Ectodermal cell (in vitro differentiated cells): ENCODE data around the gene KRTAP4-11.
"Not testable (repeated sequence)": the region's sequence is repeated elsewhere in the genome, so short reads cannot be mapped to it uniquely, and the experiment has no call there.

Experiments
- H3K27ac ChIP-seq: 2 replicates; pipeline ENCODE4 v1.7.0; 2013; ENCODE audit warnings: mild to moderate bottlenecking, low read depth, low read length; ENCODE audit not compliant: insufficient read depth, poor library complexity, severe bottlenecking
- H3K27me3 ChIP-seq: 2 replicates; pipeline ENCODE4 v1.7.0; 2013; ENCODE audit warnings: mild to moderate bottlenecking, low read length; ENCODE audit not compliant: insufficient read depth, control insufficient read depth, poor library complexity, severe bottlenecking
- H3K36me3 ChIP-seq: one replicate; pipeline ENCODE4 v1.7.0; 2013; ENCODE audit warnings: low read length; ENCODE audit not compliant: control insufficient read depth, insufficient read depth
- H3K4me1 ChIP-seq: one replicate; pipeline ENCODE4 v1.7.0; 2013; ENCODE audit warnings: low read length; ENCODE audit not compliant: control insufficient read depth, insufficient read depth
- H3K4me3 ChIP-seq: 2 replicates; pipeline ENCODE4 v1.7.0; 2013; ENCODE audit warnings: low read depth, low read length, control low read depth; ENCODE audit not compliant: insufficient read depth
- H3K9me3 ChIP-seq: 2 replicates; pipeline ENCODE4 v1.7.0; 2013; ENCODE audit warnings: mild to moderate bottlenecking, low read length, moderate library complexity; ENCODE audit not compliant: control insufficient read depth
- WGBS, 2 experiments: methylation state at CpG; one replicate each; pipeline ENCODE4 v1.1.7; 2013; ENCODE audit warnings: missing lambda C conversion rate in 2 of 2; 5-methylcytosine and 5-hydroxymethylcytosine counted together

KRTAP4-11 gene

GRCh38 chr17:41125064-41125463, 6.9 kb upstream of the KRTAP4-11 start:
- Histone ChIP-seq H3K27ac (no peak overlapping the region), H3K27me3 (no peaks in the 10 kb centered on the region), H3K4me3 (no peak overlapping the region), H3K4me1 (no peaks in the 10 kb centered on the region), H3K36me3 (no peaks in the 10 kb centered on the region), H3K9me3 (no peaks in the 10 kb centered on the region)
- WGBS, 2 experiments, result 100% methylated on average over 1 of the region's 2 CpGs

GRCh38 chr17:41123991-41124371, 5.8 kb upstream of the KRTAP4-11 start, which contains the start of gene KRTAP4-12:
Gene KRTAP4-12, minus strand, starts transcription at chr17:41124182. Its CDS starts 60 bp downstream, at chr17:41124122.
- H3K9me3 ChIP-seq, result not testable (repeated sequence)
- 83 to 85% methylated on average over 3 of the region's 3 CpGs for WGBS, 2 experiments

GRCh38 chr17:41123292-41123990, 5.3 kb upstream of the KRTAP4-11 start:
- not testable (repeated sequence) for H3K27me3 ChIP-seq, H3K9me3 ChIP-seq, H3K4me3 ChIP-seq, H3K36me3 ChIP-seq, H3K27ac ChIP-seq, H3K4me1 ChIP-seq
- 87 to 89% methylated on average over 12 of the region's 12 CpGs for WGBS, 2 experiments

More at GRCh38 chr17:41123991-41124371, 5.8 kb upstream of the KRTAP4-11 start, which contains the start of gene KRTAP4-12:
- H3K4me3 ChIP-seq, H3K4me1 ChIP-seq, H3K27me3 ChIP-seq, H3K36me3 ChIP-seq, H3K27ac ChIP-seq: not testable (repeated sequence)

DNA sequence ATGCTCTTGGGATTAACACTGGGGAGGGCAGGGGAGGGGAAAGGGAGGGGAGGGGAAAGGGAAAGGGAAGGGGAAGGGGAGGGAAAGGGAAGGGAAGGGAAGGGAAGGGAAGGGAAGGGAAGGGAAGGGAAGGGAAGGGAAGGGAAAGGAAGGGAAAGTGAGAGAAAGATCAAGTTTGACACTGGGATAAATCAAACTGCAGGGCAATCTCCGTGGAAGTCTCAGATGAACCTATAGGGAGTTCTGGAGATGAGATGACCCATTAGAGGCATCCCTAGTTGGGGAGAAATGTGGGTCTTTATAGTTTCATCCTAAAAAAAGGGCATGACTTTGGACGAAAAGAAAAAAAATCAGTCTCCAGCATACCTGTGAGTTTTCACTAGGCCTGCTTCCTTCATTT, 3.6 kb upstream of the KRTAP4-11 start:
- Histone ChIP-seq H3K4me3 (no peak overlapping the region), H3K27ac (no peak overlapping the region), H3K9me3 (no peaks in the 10 kb centered on the region), H3K36me3 (no peaks in the 10 kb centered on the region), H3K27me3 (no peaks in the 10 kb centered on the region), H3K4me1 (no peaks in the 10 kb centered on the region)
- WGBS, 2 experiments, result 93 to 95% methylated on average over 2 of the region's 2 CpGs

- H3K27me3 ChIP-seq, H3K9me3 ChIP-seq, H3K36me3 ChIP-seq, H3K27ac ChIP-seq, H3K4me3 ChIP-seq, H3K4me1 ChIP-seq: not testable (repeated sequence)
- 89 to 90% methylated on average over 11 of the region's 11 CpGs for WGBS, 2 experiments
Observed at GRCh38 chr17:41119696-41120690, 1.8 kb upstream of the KRTAP4-11 start.

- Histone ChIP-seq H3K4me3 (no peak overlapping the region), H3K4me1 (no peaks in the 10 kb centered on the region), H3K9me3 (no peaks in the 10 kb centered on the region), H3K36me3 (no peaks in the 10 kb centered on the region), H3K27ac (no peak overlapping the region), H3K27me3 (no peaks in the 10 kb centered on the region)
- WGBS, 2 experiments, result 93 to 97% methylated on average over 4 of the region's 4 CpGs
Observed at GRCh38 chr17:41118721-41119120, 548 bp upstream of the KRTAP4-11 start.

DNA sequence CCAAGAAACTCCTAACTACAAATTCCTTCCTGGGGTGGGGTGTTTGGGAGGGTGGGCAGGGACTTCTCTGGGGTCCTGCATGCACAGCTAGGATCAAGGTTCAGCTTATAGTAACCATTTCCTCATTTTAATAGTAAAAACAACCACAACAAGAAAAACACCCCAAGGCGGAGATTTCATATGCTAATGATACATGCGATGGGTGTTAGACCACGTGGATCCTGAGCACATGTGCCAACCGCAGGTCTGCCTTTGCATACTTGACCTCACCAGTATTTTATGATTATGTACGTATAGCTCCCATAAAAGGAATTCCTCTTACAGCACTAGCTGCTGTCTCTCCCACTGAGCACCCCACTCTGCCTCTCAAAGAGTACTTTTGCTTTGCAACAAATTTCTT, 1.9 kb downstream of the KRTAP4-11 start:
- H3K27ac ChIP-seq, result no peak overlapping the region
- no peak overlapping the region for H3K4me3 ChIP-seq
- no peaks in the 10 kb centered on the region for H3K36me3 ChIP-seq
- H3K9me3 ChIP-seq, result peaks cover 6% of the 10 kb centered on the region
- WGBS, 2 experiments, result 90 to 91% methylated on average over 5 of the region's 5 CpGs
- no peaks in the 10 kb centered on the region for H3K4me1 ChIP-seq
- H3K27me3 ChIP-seq, result no peaks in the 10 kb centered on the region

GRCh38 chr17:41111151-41111885, 6.9 kb downstream of the KRTAP4-11 start:
- Histone ChIP-seq H3K4me3 (no peak overlapping the region), H3K9me3 (peaks cover 10% of the 10 kb centered on the region), H3K27me3 (no peaks in the 10 kb centered on the region), H3K36me3 (no peaks in the 10 kb centered on the region), H3K4me1 (no peaks in the 10 kb centered on the region), H3K27ac (no peak overlapping the region)
- 80 to 88% methylated on average over 1 of the region's 2 CpGs for WGBS, 2 experiments

DNA sequence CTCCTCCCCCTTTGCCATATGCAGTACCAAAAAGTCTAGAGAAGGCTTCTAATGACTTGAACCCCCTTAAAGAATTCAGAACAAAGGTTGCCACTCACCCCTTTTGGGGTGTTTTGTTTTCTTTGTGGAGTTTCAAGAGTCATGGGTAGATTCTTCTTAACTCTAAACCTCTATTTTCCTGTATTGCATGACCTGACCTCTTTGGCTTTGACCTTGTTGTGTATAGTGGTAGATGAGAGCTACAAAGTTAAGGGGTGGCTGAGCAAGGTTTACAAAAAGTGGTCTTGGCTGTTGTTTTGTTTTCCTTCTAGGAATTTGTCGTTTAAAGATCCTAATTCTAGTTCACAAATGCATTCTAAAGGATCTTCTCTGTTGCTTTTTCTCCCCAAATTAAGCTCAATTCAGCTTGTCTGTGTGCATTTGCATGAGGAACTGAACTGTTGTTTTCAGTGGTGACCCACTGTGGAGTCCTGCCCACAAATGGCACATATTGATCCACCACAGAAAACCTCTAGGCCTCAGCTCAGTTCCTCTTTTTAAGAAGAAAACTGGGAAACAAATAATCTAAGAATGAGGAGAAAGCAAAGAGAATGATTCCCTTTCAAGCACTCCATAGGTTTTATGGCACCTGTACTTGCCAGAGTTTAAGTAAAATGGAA, 9.3 kb downstream of the KRTAP4-11 start:
- H3K4me3 ChIP-seq, H3K9me3 ChIP-seq, H3K36me3 ChIP-seq, H3K27me3 ChIP-seq, H3K4me1 ChIP-seq, H3K27ac ChIP-seq: not testable (repeated sequence)
- WGBS, 2 experiments, result 44 to 71% methylated on average over 1 of the region's 1 CpG
